GM18502 (cell line): ENCODE data around the gene STX1B.
"Not testable (repeated sequence)": the region's sequence is repeated elsewhere in the genome, so short reads cannot be mapped to it uniquely, and the experiment has no call there.

Experiments used
- ATAC-seq: cut with Tn5 transposase; IDR thresholded peaks from one replicate; pipeline ENCODE4 v1.9.1; 2021; ENCODE audit warnings: mild to moderate bottlenecking; ENCODE audit not compliant: unreplicated experiment, poor library complexity

The STX1B gene

DNA sequence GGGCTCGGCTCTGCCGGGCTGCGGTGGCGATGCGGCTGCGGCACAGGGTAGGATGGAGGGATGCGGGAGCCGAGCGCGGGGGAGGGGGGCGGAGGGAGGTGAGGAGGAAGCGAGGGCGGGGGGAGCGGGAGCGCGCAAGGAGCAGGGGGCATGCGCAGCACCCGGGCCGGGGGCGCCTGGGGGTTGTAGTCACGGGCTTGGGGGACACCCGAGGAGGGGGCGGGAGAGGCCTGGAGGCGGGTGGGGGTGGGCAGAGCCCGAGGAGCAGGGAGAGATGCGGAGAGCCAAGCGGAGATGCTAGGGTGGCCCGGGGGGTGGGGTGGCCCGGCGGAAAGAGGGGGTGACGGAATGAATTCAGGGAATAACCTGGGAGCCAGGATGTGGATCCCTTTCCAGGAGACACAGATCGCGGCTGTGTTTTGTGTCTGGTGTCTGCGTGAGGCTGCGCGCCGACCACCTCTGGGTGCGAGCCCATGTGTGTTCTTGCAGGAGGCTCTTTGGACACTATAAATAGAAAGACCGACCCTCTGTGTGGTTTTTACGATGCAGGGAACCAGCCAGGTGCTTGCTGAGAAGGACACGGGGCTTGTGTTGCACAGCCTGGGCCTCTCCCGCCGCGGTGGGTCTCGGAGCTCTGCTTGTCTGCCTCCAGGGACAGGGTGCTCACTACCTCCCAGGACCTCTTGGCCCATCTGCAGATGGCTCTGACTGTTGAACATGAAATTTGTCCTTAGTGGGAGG, at the start of gene STX1B:
STX1B (minus strand) TSS at position 54 of the 741 bp plus-strand sequence. CDS start 242 bp downstream, outside the sequence.
- ATAC-seq: no peak

DNA sequence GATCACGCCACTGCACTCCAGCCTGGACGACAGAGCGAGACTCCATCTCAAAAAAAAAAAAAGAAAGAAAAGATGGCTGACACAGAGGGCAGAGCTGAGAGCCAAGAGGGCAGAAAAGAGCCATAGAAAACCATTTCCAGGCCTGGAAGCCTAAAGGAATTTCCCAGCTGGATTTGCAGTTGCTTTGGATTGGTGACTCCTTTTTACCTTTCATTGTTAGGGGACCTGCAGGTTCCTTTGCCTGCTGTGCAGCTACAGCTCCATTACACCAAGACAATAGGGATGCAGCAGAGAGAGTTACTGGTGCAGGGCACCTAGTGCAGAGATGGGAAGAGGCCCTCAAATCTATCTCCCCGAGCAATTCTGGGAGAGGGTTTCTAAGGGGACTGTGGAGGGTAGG, 45.2 kb upstream of the STX1B start:
- ATAC-seq: no peak

DNA sequence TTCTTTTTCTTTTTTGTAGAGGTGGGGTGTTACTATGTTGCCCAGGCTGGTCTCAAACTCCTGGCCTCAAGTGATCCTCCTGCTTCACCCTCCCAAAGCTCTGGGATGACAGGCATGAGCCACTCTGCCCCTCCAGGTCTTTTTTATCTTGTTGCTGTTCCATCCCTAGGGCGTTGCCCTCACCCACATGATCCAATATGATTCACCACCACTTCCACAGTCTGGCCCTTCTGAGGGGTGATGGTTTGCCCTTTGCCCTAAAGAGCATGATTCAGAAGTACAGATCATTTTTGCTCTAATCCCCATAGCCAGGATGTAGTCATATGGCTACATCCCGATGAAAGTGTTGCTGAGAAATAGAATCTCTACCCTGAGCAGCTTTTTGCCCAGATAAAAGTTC, 41.7 kb upstream of the STX1B start:
- ATAC-seq: no peak

DNA sequence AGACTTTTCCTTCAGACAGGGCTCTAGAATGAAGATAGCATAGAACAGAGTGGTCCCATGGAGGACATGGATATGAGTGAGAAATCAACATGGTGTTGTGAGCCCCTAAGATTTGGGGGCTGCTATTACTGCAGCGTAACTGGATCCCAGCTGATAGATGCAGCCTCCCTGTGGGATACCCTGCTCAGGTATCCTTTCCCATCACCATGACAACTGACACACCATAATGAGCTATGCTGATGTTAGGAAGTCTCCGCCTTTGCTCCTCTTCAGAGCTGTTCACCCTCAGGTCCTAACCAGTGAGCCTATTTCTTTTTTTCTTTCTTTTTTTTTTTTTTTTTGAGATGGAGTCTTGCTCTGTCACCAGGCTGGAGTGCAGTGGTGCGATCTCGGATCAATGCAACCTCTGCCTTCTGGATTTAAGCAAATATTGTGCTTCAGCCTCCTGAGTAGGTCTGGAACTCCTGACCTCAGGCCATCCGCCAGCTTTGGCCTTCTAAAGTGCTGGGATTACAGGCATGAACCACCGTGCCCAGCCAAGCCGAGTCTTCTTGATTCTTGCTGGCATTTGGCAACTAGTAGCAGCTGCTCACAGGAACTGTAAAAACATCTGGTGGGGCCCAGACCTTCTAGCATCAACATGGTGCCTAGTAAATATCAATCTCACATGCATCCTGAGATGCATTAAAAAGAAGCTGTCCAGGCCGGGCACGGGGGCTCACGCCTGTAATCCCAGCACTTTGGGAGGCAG, 40.0 kb upstream of the STX1B start:
- no peak for ATAC-seq

DNA sequence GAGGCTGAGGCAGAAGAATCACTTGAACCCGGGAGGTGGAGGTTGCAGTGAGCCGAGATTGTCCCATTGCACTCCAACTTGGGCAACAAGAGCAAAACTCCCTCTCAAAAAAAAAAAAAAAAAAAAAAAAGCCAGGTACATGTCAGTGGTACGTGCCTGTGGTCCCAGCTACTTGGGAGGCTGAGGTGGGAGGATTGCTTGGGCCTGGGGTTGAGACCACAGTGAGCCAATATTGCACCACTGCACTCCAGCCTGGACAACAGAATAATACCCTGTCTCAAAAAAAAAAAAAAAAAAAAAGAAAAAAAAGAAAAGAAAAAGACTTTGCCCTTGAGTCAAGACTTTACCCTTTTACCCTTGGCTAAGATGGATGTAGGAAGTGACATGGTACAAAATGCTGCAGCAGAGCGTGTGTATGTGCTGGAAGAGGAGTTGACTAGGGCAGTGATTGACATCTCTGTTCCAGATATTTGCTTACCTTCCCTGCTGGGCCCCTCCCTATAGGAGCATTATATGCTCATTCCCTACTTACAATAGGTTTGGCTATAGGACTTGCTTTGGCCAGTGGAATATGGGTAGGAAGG, 33.6 kb upstream of the STX1B start:
- ATAC-seq: no peak

DNA sequence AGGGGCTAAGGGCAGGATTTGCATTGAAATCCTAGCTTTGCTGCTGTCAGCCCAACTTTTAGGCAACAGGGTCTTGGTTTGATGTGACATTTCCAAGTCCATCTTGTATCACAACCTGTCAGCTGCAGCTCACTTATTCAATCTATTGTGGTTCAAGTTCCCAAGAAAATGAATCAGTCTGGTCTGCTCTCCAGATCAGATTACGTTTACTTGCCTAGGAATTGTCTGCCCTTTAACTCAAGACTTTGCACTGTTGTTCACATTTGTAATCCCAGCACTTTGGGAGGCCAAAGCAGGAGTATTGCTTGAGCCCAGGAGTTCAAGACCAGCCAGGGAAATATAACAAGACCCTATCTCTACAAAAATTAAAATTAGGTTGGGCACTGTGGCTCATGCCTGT, 32.9 kb upstream of the STX1B start:
- ATAC-seq: no peak

DNA sequence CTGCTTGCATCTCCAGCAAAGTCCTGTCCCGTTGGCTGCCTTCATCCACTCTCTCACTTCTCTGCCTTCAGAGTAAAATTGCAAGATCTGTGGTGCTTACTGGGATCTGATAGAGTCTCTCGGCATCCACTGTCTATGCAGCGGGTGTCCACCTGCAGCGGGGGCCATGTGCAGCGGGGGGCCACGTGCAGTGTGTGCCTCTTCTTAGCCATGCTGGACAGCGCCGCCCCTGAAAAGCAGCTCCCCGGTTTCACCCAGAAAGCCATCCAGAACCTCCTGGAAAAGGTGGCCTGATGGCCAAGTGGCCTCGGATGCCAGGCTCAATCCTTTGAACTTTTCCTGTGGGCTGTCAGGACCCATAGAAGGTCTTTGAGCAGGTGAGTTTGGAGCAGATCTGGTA, 32.4 kb upstream of the STX1B start:
- no peak for ATAC-seq

DNA sequence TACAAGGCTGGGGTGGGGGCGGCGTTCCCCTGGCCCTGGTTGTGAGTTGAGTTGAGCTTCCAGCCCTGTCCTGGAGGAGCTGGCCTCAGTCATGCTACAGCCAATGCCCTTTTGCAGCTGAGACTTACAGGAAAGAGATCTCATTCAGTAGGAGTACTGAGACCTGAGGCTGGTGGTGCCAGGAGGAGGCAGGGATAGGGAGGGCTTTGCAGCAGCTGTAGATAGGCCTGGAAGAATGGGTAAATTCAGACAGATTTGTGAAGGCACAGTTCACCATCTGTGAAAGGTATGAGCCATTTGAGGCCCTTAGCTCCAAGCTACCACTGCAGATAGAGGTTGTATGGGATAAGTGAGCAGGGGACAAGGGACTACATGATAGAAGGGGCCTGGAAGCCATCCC, 28.6 kb upstream of the STX1B start:
- no peak for ATAC-seq

DNA sequence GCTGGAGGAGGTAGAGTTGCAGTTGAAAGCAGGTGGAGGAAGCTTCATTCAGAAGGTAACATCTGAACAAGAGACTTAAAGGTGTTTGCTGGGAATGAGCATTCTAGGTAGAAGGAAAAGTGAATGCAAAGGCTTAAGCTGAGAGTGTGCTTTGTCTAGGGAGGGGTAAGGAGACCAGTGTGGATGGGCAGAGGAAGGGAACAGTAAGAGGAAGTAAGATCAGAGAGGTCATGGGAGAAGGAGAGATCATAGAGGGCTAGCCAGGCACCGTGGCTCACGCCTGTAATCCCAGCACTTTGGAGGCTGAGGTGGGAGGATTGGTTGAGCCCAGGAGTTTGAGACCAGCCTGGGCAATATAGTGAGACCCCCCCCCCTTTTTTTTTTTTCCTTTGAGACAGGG, 26.3 kb upstream of the STX1B start:
- no peak for ATAC-seq

DNA sequence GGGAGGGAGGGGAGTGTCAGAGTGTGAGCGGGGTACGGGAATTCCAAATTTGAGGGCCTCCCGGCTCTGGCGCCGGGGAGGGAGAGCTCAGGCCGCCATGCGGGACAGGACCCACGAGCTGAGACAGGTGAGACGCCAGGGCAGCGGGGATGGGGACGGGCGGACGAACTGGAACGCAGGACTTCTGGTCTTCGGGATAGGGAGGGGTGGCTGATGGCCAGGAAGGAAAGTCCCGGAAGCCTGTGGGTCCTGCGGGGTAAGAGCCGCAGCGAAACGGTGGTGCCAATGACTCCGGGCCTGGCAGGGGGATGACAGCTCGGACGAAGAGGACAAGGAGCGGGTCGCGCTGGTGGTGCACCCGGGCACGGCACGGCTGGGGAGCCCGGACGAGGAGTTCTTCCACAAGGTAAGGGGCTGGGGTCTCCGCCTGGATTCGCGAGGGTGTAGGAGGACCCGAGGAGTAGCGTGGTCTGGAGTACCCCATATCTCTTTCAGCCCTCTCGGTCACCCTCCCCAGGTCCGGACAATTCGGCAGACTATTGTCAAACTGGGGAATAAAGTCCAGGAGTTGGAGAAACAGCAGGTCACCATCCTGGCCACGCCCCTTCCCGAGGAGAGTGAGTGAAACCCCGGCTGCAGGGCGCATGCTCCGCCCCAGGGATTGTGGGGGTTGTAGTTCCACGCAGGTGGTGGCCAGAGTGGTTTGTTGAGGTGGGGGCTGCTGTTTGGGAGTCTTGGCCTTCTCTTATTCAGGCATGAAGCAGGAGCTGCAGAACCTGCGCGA, 23.5 kb upstream of the STX1B start:
- peak; percentile 48 for ATAC-seq

DNA sequence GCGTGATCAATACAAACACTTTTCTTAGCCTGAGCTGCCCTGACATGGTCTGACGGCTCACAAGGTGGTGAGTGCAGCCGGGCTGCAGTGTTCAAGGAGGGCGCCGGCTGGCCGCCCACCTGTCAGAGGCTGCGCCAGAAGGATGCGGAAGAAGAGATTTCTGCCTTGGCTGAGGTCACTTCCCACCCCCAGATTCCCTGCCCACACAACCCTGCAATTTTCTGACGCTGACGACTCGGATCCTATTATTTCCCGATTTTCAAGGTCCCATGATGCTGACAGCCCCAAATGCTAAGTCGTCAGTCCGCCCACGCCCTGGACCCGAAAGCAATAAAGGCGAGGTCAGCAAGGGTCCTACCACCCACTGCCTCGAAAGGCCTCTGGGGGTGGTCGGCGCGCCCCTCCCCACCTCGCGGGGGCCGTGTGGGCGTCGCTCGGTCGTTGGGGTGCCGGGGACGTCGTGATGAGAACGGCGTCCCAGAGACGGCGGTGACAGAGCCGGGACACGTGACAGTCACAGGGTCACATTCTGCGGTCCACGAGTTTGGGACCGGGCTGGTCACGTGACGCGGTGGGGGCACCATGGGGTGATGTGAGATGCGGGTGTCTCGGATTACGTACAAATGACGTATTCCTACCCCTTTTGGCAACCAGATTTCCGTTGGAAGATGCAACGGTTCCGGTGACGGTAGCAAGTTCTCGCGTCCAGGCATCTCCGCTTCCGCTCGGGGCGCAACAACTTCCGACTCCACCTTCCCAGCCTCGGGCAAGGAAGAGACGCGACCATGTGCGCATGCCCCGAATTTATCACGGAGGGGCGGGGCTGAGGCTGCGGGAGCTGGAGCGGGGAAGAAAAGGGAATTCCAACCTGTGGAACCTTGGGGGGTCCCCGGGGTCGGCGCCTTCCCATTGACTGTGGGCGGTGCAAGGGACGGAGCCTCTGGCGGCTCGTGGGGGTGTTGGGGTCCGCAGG, 22.6 kb upstream of the STX1B start, which contains the start of gene STX4:
STX4 (plus strand) TSS at position 823 of the 973 bp plus-strand sequence. CDS start 248 bp downstream, outside the sequence.
- peak; percentile 80 for ATAC-seq

DNA sequence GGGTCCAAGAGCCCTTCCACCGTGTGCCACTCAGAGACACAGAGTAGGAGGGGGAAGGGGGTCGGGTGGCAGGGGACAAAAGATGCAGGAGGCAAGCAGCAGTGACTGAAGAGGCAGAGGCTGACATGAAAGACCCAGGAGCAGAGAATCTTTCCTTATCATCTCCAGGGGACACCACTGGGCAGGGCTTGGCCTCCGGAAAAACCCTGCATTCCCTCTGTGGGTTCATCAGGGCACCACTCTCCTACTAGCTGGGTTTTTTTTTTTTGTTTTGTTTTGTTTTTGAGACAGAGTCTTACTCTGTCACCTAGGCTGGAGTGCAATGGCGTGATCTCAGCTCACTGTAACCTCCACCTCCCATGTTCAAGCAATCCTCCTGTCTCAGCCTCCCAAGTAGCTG, 20.8 kb upstream of the STX1B start:
- no peak for ATAC-seq

DNA sequence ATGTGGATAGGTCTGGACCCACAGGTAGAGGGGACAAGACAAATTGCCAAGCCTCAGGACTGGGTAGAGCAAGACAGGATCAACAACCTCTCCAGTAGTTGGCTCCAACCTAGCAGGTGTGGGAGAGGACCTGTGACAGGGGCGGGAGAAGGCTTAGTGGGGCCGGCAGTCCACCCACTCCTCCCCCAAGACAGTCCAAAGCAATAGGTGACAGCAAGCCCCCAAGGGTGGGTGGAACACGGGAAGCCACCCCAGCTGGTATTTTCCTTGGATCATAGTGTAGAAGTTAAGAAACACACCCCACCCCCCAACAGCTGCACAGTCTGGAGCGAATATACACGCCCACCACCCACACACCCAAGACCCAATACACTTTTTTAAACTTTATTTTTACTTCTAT, 18.8 kb upstream of the STX1B start:
- ATAC-seq: no peak

DNA sequence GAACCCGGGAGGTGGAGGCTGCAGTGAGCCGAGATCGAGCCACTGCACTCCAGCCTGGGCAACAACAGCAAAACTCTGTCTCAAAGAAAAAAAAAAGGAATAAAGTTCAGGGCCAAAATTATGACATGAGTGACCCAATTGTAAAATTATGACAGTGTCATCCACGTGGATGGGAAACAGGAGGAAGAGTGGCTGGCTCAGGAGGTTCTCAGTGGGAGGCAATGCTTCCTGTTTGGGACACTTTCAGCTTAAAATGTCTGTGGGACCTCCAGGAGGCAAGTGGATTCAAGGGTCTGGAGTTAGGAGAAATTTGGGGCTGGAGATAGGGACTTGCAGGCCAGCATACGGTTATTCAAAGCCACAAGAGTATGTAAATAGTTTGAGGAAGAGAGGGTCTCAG, 14.9 kb upstream of the STX1B start:
- ATAC-seq: no peak

DNA sequence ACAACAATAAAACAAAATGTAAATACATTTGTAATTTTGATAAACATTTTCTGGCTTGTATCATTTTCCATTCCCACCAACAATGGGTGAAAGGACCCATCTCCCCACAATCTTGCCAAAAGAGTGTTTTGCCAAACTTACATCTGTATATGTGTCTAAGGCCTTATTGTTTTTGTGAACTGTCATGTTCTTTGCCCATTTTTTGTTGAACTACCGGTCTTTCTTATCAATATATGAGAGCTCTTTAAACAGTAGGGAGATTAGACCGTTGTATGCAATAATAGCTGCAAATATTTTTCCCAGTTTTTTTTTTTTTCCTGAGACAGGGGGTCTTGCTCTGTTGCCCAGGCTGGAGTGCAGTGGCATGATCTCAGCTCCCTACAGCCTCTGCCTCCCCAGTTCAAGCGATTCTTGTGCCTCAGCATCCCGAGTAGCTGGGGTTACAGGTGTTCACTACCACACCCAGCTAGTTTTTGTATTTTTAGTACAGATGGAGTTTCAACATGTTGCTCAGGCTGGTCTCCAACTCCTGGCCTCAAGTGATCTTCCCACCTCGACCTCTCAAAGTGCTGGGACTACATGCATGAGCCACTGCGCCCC, 13.3 kb upstream of the STX1B start:
- no peak for ATAC-seq

DNA sequence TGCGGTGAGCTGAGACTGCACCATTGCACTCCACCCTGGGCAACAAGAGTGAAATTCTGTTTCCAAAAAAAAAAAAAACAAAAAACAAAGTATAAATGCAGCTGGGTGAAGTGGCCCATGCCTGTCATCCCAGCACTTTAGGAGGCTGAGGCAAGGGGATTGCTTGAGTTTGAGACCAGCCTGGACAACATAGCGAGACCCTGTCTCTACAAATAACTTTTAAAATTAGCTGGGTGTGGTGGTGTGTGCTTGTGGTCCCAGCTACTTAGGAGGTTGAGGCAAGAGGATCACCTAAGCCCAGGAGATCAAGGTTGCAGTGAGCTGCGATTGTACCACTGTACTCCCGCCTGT, 12.8 kb upstream of the STX1B start:
- no peak for ATAC-seq

DNA sequence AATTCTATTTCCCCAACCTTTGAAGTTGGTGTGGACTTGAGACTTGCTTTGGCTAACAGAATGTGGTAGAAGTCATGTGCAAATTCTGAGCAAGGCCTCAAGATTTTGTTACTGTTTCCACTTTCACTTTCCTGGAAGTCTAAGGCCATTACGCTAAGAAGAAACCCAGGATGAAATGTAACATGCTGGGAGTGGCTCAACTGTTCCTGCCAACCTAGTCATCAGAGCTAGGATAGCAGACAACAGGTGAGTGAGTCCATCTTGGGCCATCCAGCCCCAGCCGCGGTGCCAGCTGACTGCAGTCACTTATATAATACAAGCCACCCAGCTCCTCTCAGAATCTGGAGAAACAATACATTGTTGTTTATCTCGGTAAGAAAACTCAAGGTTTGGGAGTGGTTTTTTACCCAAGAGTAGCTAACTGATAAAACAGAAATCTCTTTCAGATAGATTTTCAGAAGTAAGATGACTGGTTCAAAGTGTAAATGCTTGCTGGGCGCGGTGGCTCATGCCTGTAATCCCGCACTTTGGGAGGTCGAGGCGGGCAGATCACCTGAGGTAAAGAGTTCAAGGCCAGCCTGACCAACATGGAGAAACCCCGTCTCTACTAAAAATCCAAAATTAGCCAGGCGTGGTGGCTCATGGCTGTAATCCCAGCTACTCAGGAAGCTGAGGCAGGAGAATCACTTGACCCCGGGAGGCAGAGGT, 12.3 kb upstream of the STX1B start:
- ATAC-seq: no peak

DNA sequence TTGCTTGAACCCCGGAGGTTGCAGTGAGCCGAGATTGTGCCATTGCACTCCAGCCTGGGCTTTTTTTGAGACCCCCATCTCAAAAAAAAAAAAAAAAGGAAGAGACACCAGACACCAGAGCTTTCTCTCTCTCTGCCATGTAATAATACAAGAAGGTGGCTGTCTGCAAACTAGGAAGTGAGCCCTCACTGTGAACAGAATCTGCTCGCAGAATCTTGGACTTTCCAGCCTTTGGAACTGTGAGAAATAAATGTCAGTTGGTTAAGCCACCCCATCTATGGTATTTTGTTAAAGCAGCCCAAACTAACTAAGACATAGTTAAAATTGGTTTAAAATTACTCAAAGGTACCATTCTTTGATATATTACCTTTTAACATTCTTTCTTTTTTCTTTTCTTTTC, 10.1 kb upstream of the STX1B start:
- no peak for ATAC-seq

DNA sequence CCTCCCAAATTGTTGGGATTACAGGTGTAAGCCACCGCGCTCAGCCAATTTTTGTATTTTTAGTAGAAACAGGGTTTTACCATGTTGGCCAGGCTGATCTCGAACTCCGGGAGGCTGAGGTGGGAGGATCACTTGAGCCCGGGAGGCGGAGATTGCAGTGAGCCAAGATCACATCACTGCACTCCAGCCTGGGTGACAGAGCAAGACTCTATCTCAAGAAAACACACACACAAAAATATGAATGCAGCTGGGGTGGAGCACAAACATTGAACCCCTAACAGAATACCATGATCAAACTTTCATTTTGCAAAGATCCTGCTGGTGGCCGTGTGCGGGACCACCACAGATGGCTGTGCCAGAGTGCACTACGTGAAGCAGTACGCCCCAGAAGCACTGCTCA, 7.3 kb upstream of the STX1B start:
- ATAC-seq: not testable (repeated sequence)
